Measurements from ENCODE around the gene ENTR1. TPM values are rescaled to one million over a fixed set of nuclear protein-coding genes. Genes with fewer than 3 reads are reported as not detected.

Gene ENTR1
- total and polyA plus RNA-seq, 2 donors (not counting 1 experiment from before 2014, with no cell fraction given), result 77.7 to 86.3 TPM

- no peak for DNase-seq
- ATAC-seq (ENCODE audit: low read depth), result no peak
- no peak overlapping the region for H3K27ac ChIP-seq (ENCODE audit: low read length in 2 of 2)
- no peaks in the 10 kb centered on the region for H3K27me3 Mint-ChIP-seq
- peaks cover 50% of the 10 kb centered on the region for H3K79me2 ChIP-seq (ENCODE audit: control insufficient read depth, insufficient read depth, low read length)
- intact Hi-C loops (cut with micrococcal nuclease), result loop anchor here (5.0 kb wide), 1 partner anchor 160 kb away; no protein-coding TSS in a partner anchor
- no peak overlapping the region for H3K4me3 ChIP-seq (ENCODE audit: control extremely low read depth in 1 of 5, extremely low read depth in 1 of 5, insufficient read depth in 1 of 5, low read depth in 2 of 5, low read length in 4 of 5)
- no peaks in the 10 kb centered on the region for H3K9me3 ChIP-seq (ENCODE audit: control extremely low read depth in 1 of 3, control insufficient read depth in 2 of 3, insufficient read depth in 1 of 3, low read length in 2 of 3)
- no peak overlapping the region for H2AFZ ChIP-seq (ENCODE audit: insufficient read depth, low read depth, low read length, poor library complexity, severe bottlenecking)
- no peak overlapping the region for H3K4me2 ChIP-seq (replicated peaks; ENCODE audit: low read depth, low read length, poor library complexity, severe bottlenecking)
- no peaks in the 10 kb centered on the region for H3K9me3 Mint-ChIP-seq (ENCODE audit: insufficient read depth)
- 97% methylated on average over 9 of the region's 13 CpGs for WGBS (ENCODE audit: insufficient coverage)
- H3K4me1 Mint-ChIP-seq, result peaks cover 48% of the 10 kb centered on the region
- TF ChIP-seq EZH2 (IDR thresholded peaks at IDR 0.05; ENCODE audit: borderline replicate concordance, insufficient read depth, low read depth, low read length, poor library complexity, severe bottlenecking), result no peak
- TF ChIP-seq CTCF (IDR thresholded peaks at IDR 0.05), result no peak
- POLR2A ChIA-PET, result no interaction called here
- H3K27me3 ChIP-seq (replicated peaks in 1 of 4; ENCODE audit: control extremely low read depth in 1 of 4, control insufficient read depth in 3 of 4, insufficient read depth in 4 of 4, low read length in 3 of 4), result no peaks in the 10 kb centered on the region
- peaks cover 1 to 27% of the 10 kb centered on the region in 2 experiments for H3K36me3 ChIP-seq (replicated peaks in 1 of 2; ENCODE audit: control extremely low read depth in 1 of 2, control insufficient read depth in 1 of 2, extremely low read depth in 1 of 2, insufficient read depth in 2 of 2, low read length in 1 of 2)
- H3K4me3 Mint-ChIP-seq, result no peak overlapping the region
- H3K9ac ChIP-seq (ENCODE audit: low read length), result no peak overlapping the region
- peaks cover 25% of the 10 kb centered on the region for H4K20me1 ChIP-seq (ENCODE audit: control insufficient read depth, insufficient read depth, low read length, poor library complexity, severe bottlenecking)
- no peak overlapping the region for H3K27ac Mint-ChIP-seq
- CTCF ChIA-PET, result interaction anchor here (1.8 to 2.5 kb wide), 2 partner anchors 7 to 39 kb away, joined by 6 to 16 read pairs; partner anchors contain the start of genes DNLZ, ENTR1 and PMPCA
- H3K4me1 ChIP-seq (ENCODE audit: control insufficient read depth in 2 of 2, insufficient read depth in 2 of 2, low read length in 2 of 2), result peaks cover 39 to 44% of the 10 kb centered on the region in 2 donors
Measured at GRCh38 chr9:136402067-136402466, 8.3 kb downstream of the ENTR1 start.

GRCh38 chr9:136401173-136401922 is 9.1 kb downstream of the ENTR1 start:
- Histone ChIP-seq H3K79me2 (ENCODE audit: control insufficient read depth, insufficient read depth, low read length) (peaks cover 51% of the 10 kb centered on the region), H3K36me3 (replicated peaks in 1 of 2; ENCODE audit: control extremely low read depth in 1 of 2, control insufficient read depth in 1 of 2, extremely low read depth in 1 of 2, insufficient read depth in 2 of 2, low read length in 1 of 2) (peaks cover 1 to 31% of the 10 kb centered on the region in 2 experiments), H3K27me3 (replicated peaks in 1 of 4; ENCODE audit: control extremely low read depth in 1 of 4, control insufficient read depth in 3 of 4, insufficient read depth in 4 of 4, low read length in 3 of 4) (no peaks in the 10 kb centered on the region), H3K4me1 (ENCODE audit: control insufficient read depth in 2 of 2, insufficient read depth in 2 of 2, low read length in 2 of 2) (peaks cover 39 to 44% of the 10 kb centered on the region in 2 donors), H3K4me3 (ENCODE audit: control extremely low read depth in 1 of 5, extremely low read depth in 1 of 5, insufficient read depth in 1 of 5, low read depth in 2 of 5, low read length in 4 of 5) (no peak overlapping the region), H4K20me1 (ENCODE audit: control insufficient read depth, insufficient read depth, low read length, poor library complexity, severe bottlenecking) (peaks cover 25% of the 10 kb centered on the region), H2AFZ (ENCODE audit: insufficient read depth, low read depth, low read length, poor library complexity, severe bottlenecking) (no peak overlapping the region), H3K27ac (ENCODE audit: low read length in 2 of 2) (no peak overlapping the region), H3K4me2 (replicated peaks; ENCODE audit: low read depth, low read length, poor library complexity, severe bottlenecking) (no peak overlapping the region), H3K9ac (ENCODE audit: low read length) (no peak overlapping the region), H3K9me3 (ENCODE audit: control extremely low read depth in 1 of 3, control insufficient read depth in 2 of 3, insufficient read depth in 1 of 3, low read length in 2 of 3) (no peaks in the 10 kb centered on the region)
- intact Hi-C loops (cut with micrococcal nuclease), result loop anchor here (2.0 to 5.0 kb wide), 3 partner anchors 81 to 435 kb away; partner anchors contain the start of gene SEC16A
- CTCF ChIA-PET, result interaction anchor here (1.0 to 2.5 kb wide), 4 partner anchors 8 to 231 kb away, joined by 4 to 16 read pairs (median 6); partner anchors contain the start of genes DNLZ, ENTR1 and PMPCA
- no peaks in the 10 kb centered on the region for H3K9me3 Mint-ChIP-seq (ENCODE audit: insufficient read depth)
- POLR2A ChIA-PET, result interaction anchor here (1.3 to 1.6 kb wide), 2 partner anchors 8 to 10 kb away, joined by 3 to 5 read pairs; partner anchors contain the start of genes ENTR1 and PMPCA
- WGBS (ENCODE audit: insufficient coverage), result 96% methylated on average over 18 of the region's 18 CpGs
- H3K4me1 Mint-ChIP-seq, result peaks cover 48% of the 10 kb centered on the region
- TF ChIP-seq CTCF (IDR thresholded peaks at IDR 0.05) (no peak), EZH2 (IDR thresholded peaks at IDR 0.05; ENCODE audit: borderline replicate concordance, insufficient read depth, low read depth, low read length, poor library complexity, severe bottlenecking) (no peak)
- ATAC-seq (ENCODE audit: low read depth) (no peak), DNase-seq (no peak)
- H3K27ac Mint-ChIP-seq, result no peak overlapping the region
- H3K27me3 Mint-ChIP-seq, result no peaks in the 10 kb centered on the region
- H3K4me3 Mint-ChIP-seq, result peak overlapping the region; percentile 34

Measured in B cell (primary cell).